T-helper 2 cell treated with Interferon-gamma antibody and Interleukin-4, amounts not matched to agents 100 ng/mL and 5 ng/mL, for 36 hours (primary cell): ENCODE measurements around the gene MAN1A1. TPM values are rescaled to one million over a fixed set of nuclear protein-coding genes. Genes with fewer than 3 reads are reported as not detected.
"Not testable (repeated sequence)": the region's sequence is repeated elsewhere in the genome, so short reads cannot be mapped to it uniquely, and the experiment has no call there.

ENCODE experiments used
- intact Hi-C: fragments of 100-400 bp; cut with micrococcal nuclease; formaldehyde crosslinking; loops from one replicate; pipeline ENCODE4 v1.15.1; 2023
- total RNA-seq: library from RNA; stranded (reverse); gene quantifications from 2 replicates; pipeline ENCODE4 v1.2.3, GENCODE V29; 2022

The MAN1A1 gene
- total RNA-seq, result 23.8 and 24.2 TPM in 2 replicates

- intact Hi-C loops, result loop anchor here (1.0 to 10.0 kb wide), 15 partner anchors 35 to 642 kb away; partner anchors contain the start of genes ASF1A and FAM184A
Observed at GRCh38 chr6:119349361-119350201, at the start of gene MAN1A1. Gene MAN1A1 (minus strand): TSS chr6:119349761. CDS start chr6:119349065, 696 bp downstream.

GRCh38 chr6:119395192-119395591 lies 45.6 kb upstream of the MAN1A1 start:
- intact Hi-C loops, result no loop called here

- intact Hi-C loops, result no loop called here
Observed at GRCh38 chr6:119390247-119390793, 40.8 kb upstream of the MAN1A1 start.

- intact Hi-C loops, result no loop called here
Observed at GRCh38 chr6:119385994-119386393, 36.4 kb upstream of the MAN1A1 start.

GRCh38 chr6:119384444-119384843 lies 34.9 kb upstream of the MAN1A1 start:
- intact Hi-C loops, result no loop called here

- intact Hi-C loops, result no loop called here
Observed at GRCh38 chr6:119379809-119380208, 30.2 kb upstream of the MAN1A1 start.

GRCh38 chr6:119377043-119377442 lies 27.5 kb upstream of the MAN1A1 start:
- intact Hi-C loops, result not testable (repeated sequence)

- intact Hi-C loops, result no loop called here
Observed at GRCh38 chr6:119370080-119370479, 20.5 kb upstream of the MAN1A1 start.

- intact Hi-C loops, result no loop called here
Observed at GRCh38 chr6:119368921-119369320, 19.4 kb upstream of the MAN1A1 start.

GRCh38 chr6:119361209-119361608 lies 11.6 kb upstream of the MAN1A1 start:
- intact Hi-C loops, result no loop called here

GRCh38 chr6:119360262-119360915 lies 10.8 kb upstream of the MAN1A1 start:
- intact Hi-C loops, result no loop called here

- intact Hi-C loops, result loop anchor here (10.0 kb wide), 2 partner anchors 229 to 289 kb away; no protein-coding TSS in a partner anchor
Observed at GRCh38 chr6:119355890-119356289, 6.3 kb upstream of the MAN1A1 start.

GRCh38 chr6:119355157-119355556 lies 5.6 kb upstream of the MAN1A1 start:
- intact Hi-C loops, result loop anchor here (10.0 kb wide), 2 partner anchors 230 to 290 kb away; no protein-coding TSS in a partner anchor

- intact Hi-C loops, result loop anchor here (5.0 to 10.0 kb wide), 4 partner anchors 179 to 624 kb away; no protein-coding TSS in a partner anchor
Observed at GRCh38 chr6:119353696-119354095, 4.1 kb upstream of the MAN1A1 start.

- intact Hi-C loops, result loop anchor here (5.0 to 10.0 kb wide), 4 partner anchors 180 to 625 kb away; no protein-coding TSS in a partner anchor
Observed at GRCh38 chr6:119352001-119352400, 2.4 kb upstream of the MAN1A1 start.

GRCh38 chr6:119350952-119351372 lies 1.4 kb upstream of the MAN1A1 start:
- intact Hi-C loops, result loop anchor here (1.0 to 10.0 kb wide), 12 partner anchors 37 to 626 kb away; partner anchors contain the start of genes ASF1A and FAM184A

GRCh38 chr6:119350202-119350951 lies 816 bp upstream of the MAN1A1 start:
- intact Hi-C loops, result loop anchor here (1.0 to 10.0 kb wide), 12 partner anchors 36 to 627 kb away; partner anchors contain the start of genes ASF1A and FAM184A

- intact Hi-C loops, result loop anchor here (1.0 to 10.0 kb wide), 3 partner anchors 415 to 642 kb away; no protein-coding TSS in a partner anchor
Observed at GRCh38 chr6:119348748-119349360, 707 bp downstream of the MAN1A1 start.

- intact Hi-C loops, result loop anchor here (5.0 to 10.0 kb wide), 2 partner anchors 507 to 641 kb away; no protein-coding TSS in a partner anchor
Observed at GRCh38 chr6:119348096-119348747, 1.3 kb downstream of the MAN1A1 start.
